ENCODE data around the gene SLC36A3.

Gene SLC36A3

DNA sequence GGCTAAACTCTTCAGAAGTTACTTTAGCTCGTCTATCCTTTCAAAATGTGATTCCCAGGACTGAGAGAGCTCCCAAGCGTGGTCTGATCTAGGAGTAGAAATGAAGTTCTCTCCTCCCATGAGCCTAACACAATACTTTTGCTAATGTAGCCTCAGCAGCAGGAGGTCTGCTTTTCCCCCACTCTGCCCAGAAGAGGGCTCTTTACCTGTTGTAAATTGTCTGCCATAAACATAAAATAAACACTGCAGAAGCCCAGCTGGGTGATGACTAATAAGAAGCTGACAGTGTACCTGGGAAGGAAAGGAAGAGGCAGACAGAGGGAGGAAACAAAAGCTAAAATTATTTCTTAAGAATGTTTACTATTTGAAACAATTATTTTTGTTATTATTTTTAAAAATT, 15.4 kb downstream of the SLC36A3 start:
- Histone ChIP-seq H3K27me3 (ENCODE audit: insufficient read depth, poor library complexity, severe bottlenecking) (no peaks in the 10 kb centered on the region), H3K4me3 (replicated peaks; ENCODE audit: insufficient read depth, low read length) (no peak overlapping the region), H3K27ac (replicated peaks) (no peak overlapping the region)
- DNase-seq (ENCODE audit: low read depth in 1 of 2, low spot score in 1 of 2) = no peak
- TF ChIP-seq, protein P1, sequence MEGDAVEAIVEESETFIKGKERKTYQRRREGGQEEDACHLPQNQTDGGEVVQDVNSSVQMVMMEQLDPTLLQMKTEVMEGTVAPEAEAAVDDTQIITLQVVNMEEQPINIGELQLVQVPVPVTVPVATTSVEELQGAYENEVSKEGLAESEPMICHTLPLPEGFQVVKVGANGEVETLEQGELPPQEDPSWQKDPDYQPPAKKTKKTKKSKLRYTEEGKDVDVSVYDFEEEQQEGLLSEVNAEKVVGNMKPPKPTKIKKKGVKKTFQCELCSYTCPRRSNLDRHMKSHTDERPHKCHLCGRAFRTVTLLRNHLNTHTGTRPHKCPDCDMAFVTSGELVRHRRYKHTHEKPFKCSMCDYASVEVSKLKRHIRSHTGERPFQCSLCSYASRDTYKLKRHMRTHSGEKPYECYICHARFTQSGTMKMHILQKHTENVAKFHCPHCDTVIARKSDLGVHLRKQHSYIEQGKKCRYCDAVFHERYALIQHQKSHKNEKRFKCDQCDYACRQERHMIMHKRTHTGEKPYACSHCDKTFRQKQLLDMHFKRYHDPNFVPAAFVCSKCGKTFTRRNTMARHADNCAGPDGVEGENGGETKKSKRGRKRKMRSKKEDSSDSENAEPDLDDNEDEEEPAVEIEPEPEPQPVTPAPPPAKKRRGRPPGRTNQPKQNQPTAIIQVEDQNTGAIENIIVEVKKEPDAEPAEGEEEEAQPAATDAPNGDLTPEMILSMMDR (IDR thresholded peaks at IDR 0.05; ENCODE audit: insufficient read depth, low read length) = no peak
- no peak for TF ChIP-seq GABPA (IDR thresholded peaks at IDR 0.05; ENCODE audit: low read depth)
- TF ChIP-seq SPI1 (IDR thresholded peaks at IDR 0.05; ENCODE audit: borderline replicate concordance, low read depth) = no peak
- TF ChIP-seq POLR2AphosphoS5 (IDR thresholded peaks at IDR 0.05; ENCODE audit: low read depth) = no peak
- TF ChIP-seq, protein P2, sequence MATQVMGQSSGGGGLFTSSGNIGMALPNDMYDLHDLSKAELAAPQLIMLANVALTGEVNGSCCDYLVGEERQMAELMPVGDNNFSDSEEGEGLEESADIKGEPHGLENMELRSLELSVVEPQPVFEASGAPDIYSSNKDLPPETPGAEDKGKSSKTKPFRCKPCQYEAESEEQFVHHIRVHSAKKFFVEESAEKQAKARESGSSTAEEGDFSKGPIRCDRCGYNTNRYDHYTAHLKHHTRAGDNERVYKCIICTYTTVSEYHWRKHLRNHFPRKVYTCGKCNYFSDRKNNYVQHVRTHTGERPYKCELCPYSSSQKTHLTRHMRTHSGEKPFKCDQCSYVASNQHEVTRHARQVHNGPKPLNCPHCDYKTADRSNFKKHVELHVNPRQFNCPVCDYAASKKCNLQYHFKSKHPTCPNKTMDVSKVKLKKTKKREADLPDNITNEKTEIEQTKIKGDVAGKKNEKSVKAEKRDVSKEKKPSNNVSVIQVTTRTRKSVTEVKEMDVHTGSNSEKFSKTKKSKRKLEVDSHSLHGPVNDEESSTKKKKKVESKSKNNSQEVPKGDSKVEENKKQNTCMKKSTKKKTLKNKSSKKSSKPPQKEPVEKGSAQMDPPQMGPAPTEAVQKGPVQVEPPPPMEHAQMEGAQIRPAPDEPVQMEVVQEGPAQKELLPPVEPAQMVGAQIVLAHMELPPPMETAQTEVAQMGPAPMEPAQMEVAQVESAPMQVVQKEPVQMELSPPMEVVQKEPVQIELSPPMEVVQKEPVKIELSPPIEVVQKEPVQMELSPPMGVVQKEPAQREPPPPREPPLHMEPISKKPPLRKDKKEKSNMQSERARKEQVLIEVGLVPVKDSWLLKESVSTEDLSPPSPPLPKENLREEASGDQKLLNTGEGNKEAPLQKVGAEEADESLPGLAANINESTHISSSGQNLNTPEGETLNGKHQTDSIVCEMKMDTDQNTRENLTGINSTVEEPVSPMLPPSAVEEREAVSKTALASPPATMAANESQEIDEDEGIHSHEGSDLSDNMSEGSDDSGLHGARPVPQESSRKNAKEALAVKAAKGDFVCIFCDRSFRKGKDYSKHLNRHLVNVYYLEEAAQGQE (IDR thresholded peaks at IDR 0.05; ENCODE audit: insufficient replicate concordance, low read depth) = no peak

DNA sequence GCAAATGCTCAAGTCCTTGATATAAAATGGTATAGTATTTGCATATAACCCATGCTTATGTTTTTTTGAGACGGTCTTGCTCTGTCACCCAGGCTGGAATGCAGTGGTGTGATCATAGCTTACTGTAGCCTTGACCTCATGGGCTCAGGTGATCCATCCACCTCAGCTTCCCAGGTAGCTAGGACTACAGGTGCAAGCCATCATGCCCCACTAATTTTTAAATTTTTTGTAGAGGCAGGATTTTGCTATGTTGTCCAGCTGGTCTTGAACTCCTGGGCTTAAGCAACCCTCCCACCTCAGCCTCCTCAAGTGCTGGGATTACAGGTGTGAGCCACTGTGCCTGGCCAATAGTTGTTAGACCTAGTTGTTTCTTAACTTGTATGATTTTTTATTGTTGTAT, 17.3 kb downstream of the SLC36A3 start:
- no peak overlapping the region for H3K27ac ChIP-seq (replicated peaks)
- TF ChIP-seq POLR2AphosphoS5 (IDR thresholded peaks at IDR 0.05; ENCODE audit: low read depth) = no peak
- no peak for TF ChIP-seq GABPA (IDR thresholded peaks at IDR 0.05; ENCODE audit: low read depth)
- TF ChIP-seq, protein P2 (IDR thresholded peaks at IDR 0.05; ENCODE audit: insufficient replicate concordance, low read depth) = no peak
- TF ChIP-seq, protein P1 (IDR thresholded peaks at IDR 0.05; ENCODE audit: insufficient read depth, low read length) = no peak
- no peak for TF ChIP-seq SPI1 (IDR thresholded peaks at IDR 0.05; ENCODE audit: borderline replicate concordance, low read depth)
- no peak overlapping the region for H3K4me3 ChIP-seq (replicated peaks; ENCODE audit: insufficient read depth, low read length)
- DNase-seq (ENCODE audit: low read depth in 1 of 2, low spot score in 1 of 2) = no peak
- H3K27me3 ChIP-seq (ENCODE audit: insufficient read depth, poor library complexity, severe bottlenecking) = no peaks in the 10 kb centered on the region

DNA sequence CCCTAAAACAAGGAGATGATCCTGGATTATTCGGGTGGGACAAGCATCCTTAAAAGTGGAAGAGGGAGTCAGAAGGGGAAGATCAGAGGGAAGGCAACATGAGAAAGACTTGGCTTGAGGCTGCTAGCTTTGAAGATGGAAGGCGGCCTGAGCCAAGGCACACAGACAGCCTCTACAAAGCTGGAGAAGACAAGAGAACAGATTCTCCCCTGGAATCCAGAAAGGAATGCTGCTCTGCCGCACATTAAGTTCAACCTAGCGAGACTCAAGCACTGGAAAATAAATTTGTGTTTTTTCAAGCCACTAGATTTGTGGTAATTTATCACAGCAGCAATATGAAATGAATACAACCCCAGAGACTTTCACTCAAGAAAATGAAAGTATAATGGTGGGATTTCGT, 17.9 kb downstream of the SLC36A3 start:
- Histone ChIP-seq H3K27ac (replicated peaks) (no peak overlapping the region), H3K4me3 (replicated peaks; ENCODE audit: insufficient read depth, low read length) (no peak overlapping the region), H3K27me3 (ENCODE audit: insufficient read depth, poor library complexity, severe bottlenecking) (no peaks in the 10 kb centered on the region)
- TF ChIP-seq, protein P1 (IDR thresholded peaks at IDR 0.05; ENCODE audit: insufficient read depth, low read length) = no peak
- TF ChIP-seq SPI1 (IDR thresholded peaks at IDR 0.05; ENCODE audit: borderline replicate concordance, low read depth) (no peak), GABPA (IDR thresholded peaks at IDR 0.05; ENCODE audit: low read depth) (no peak), POLR2AphosphoS5 (IDR thresholded peaks at IDR 0.05; ENCODE audit: low read depth) (no peak)
- TF ChIP-seq, protein P2 (IDR thresholded peaks at IDR 0.05; ENCODE audit: insufficient replicate concordance, low read depth) = no peak
- no peak for DNase-seq (ENCODE audit: low read depth in 1 of 2, low spot score in 1 of 2)

Measured in HL-60 (cell line).